Left lung (tissue), 10 donors: ENCODE measurements around the gene ENG. TPM values are rescaled to one million over a fixed set of nuclear protein-coding genes. Genes with fewer than 3 reads are reported as not detected.
A peak's percentile ranks its signal among the peaks of the same experiment; 100 is the strongest.

Source experiments
- ATAC-seq: fragments of 200-7000 bp; cut with Tn5 transposase; one replicate; pipeline ENCODE4 v1.9.1; 2020; ENCODE audit warnings: moderate library complexity
- DNase-seq, 4 donors: peaks; one replicate each; pipeline ENCODE4 v3.0.0-alpha.2; 2013 to 2020
- H3K27ac ChIP-seq, 2 donors: fragments of 200-600 bp; sonication (generic) in 1 of 2; one replicate each; pipeline versions ENCODE4 v1.5.0 to v1.8.0; 2020 to 2021
- H3K27me3 ChIP-seq, 2 donors: fragments of 200-600 bp; sonication (generic) in 1 of 2; one replicate each; pipeline versions ENCODE4 v1.5.0 to v1.8.0; 2020 to 2021
- H3K36me3 ChIP-seq, 2 donors: fragments of 200-600 bp; sonication (generic) in 1 of 2; one replicate each; pipeline versions ENCODE4 v1.5.0 to v1.8.0; 2020 to 2021
- H3K4me1 ChIP-seq, 2 donors: fragments of 200-600 bp; one replicate each; pipeline ENCODE4 v1.8.0; 2021
- H3K4me3 ChIP-seq, 2 donors: fragments of 200-600 bp; sonication (generic) in 1 of 2; one replicate each; pipeline versions ENCODE4 v1.5.0 to v1.8.0; 2020 to 2021; ENCODE audit warnings: mild to moderate bottlenecking in 1 of 2
- H3K9me3 ChIP-seq, 2 donors: fragments of 200-600 bp; sonication (generic) in 1 of 2; one replicate each; pipeline versions ENCODE4 v1.5.0 to v1.8.0; 2020 to 2021
- intact Hi-C, 2 donors: fragments of 100-400 bp; cut with DNase I; formaldehyde crosslinking; loops; one replicate each; pipeline versions ENCODE4 v1.11.2 to v1.14.2; 2022
- polyA plus RNA-seq, 6 donors: library from polyadenylated mRNA; unstranded; fragments of 120-200 nt; gene quantifications; one replicate each; pipeline ENCODE4 v1.2.1, GENCODE V29; 2013; ENCODE audit not compliant: insufficient read length in 6 of 6
- total RNA-seq, 2 donors: library from RNA; stranded (reverse); fragmentation: NEBNext Ultra II Directional; extraction: Animal tissue kit (Norgen Biotek cat#: 25700); gene quantifications; one replicate each; pipeline ENCODE4 v1.2.1, GENCODE V29; 2021
- TF ChIP-seq, protein P1 (sequence below), 2 donors: fragments of 200-600 bp; sonication (generic) in 1 of 2; IDR thresholded peaks; one replicate each; pipeline versions ENCODE4 v1.5.0 to v1.8.0; 2021; ENCODE audit warnings: antibody characterized with exemption in 2 of 2
- donor health status: DM: no; HTN: yes; CAD: no.
- donor health status: DM: no; HTN: no; CAD: no.

The ENG gene
- total and polyA plus RNA-seq, 8 donors: 71.8 to 354 (median 93.6) TPM

DNA sequence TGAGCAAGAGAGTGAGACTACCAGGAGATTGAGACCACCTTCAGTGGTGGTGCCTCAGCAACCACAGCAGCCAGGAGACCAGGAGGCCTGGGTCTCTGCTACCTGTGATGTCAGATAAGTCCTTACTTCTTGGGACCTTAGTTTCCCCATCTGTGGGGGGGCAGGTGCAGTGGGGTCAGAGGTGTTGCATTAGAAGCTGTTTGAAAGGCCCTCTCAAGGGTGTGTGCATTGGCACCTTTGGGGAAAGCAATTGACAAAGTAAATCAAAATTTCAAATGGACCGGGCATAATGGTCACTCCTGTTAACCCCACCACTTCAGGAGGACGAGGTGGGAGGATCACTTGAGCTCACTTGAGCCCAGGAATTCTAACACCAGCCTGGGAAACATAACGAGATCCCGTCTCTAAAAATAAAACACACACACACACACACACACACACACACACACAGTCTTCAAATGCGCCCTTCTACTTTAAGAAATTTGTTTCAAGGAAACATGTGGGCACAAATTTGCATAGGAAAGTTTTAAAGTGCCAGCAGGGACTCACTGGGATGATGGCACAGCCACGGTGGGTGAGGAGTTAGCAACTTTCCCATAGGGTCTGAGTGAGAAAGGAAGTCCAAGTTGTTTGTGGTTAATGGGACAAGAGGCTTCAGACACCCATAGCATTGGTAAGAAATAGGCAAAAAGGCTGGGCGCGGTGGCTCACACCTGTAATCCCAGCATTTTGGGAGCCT, 24.4 kb upstream of the ENG start:
- ATAC-seq (peak; percentile 0), DNase-seq (no peak)
- Histone ChIP-seq H3K36me3 (no peaks in the 10 kb centered on the region), H3K27me3 (peaks cover 0 to 13% of the 10 kb centered on the region in 2 donors), H3K27ac (peak overlapping the region; percentile 13 to 70), H3K4me3 (no peak overlapping the region), H3K9me3 (no peaks in the 10 kb centered on the region), H3K4me1 (peaks cover 24 to 48% of the 10 kb centered on the region in 2 donors)
- TF ChIP-seq, protein P1, sequence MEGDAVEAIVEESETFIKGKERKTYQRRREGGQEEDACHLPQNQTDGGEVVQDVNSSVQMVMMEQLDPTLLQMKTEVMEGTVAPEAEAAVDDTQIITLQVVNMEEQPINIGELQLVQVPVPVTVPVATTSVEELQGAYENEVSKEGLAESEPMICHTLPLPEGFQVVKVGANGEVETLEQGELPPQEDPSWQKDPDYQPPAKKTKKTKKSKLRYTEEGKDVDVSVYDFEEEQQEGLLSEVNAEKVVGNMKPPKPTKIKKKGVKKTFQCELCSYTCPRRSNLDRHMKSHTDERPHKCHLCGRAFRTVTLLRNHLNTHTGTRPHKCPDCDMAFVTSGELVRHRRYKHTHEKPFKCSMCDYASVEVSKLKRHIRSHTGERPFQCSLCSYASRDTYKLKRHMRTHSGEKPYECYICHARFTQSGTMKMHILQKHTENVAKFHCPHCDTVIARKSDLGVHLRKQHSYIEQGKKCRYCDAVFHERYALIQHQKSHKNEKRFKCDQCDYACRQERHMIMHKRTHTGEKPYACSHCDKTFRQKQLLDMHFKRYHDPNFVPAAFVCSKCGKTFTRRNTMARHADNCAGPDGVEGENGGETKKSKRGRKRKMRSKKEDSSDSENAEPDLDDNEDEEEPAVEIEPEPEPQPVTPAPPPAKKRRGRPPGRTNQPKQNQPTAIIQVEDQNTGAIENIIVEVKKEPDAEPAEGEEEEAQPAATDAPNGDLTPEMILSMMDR (IDR thresholded peaks at IDR 0.05): no peak
- intact Hi-C loops: loop anchor here in 1 of 2 donors (10.0 kb wide), 1 partner anchor 84 kb away; no protein-coding TSS in a partner anchor

DNA sequence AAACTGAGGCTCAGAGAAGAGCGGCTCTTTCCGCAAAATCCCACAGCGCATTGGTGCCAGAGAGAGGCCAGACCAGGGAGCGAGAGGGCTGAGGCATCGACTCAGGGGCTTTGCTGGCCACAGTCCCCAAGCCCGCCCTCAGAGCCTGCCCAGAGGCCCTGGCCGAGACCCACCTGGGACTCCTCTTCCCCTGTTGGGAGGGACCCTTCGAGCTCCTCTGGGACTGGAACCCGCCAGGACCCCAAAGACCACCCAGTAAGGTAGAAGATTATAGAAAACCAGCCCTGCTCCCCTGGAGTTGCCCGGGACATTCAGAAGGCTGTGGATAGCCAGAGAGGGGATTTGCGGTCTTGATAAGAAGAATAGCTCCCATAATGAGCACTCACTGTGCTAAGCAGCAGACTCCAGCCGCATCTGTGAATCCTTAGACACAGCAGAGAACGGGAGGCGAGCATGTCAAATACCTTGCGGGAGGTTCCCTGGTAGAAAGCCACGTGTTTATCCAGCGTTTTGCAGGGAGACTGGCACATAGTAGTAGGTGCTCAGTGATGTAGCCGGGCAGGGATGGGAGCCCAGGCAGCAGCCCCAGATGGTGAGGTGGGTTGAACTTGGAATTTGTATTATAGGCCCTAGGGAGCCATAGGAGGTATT, 23.7 kb upstream of the ENG start:
- Histone ChIP-seq H3K4me1 (peaks cover 27 to 55% of the 10 kb centered on the region in 2 donors), H3K27ac (peak overlapping the region; percentile 70 to 75), H3K36me3 (peaks cover 0 to 2% of the 10 kb centered on the region in 2 donors), H3K27me3 (peaks cover 0 to 13% of the 10 kb centered on the region in 2 donors), H3K9me3 (no peaks in the 10 kb centered on the region), H3K4me3 (peak overlapping the region; percentile 40 to 46)
- no peak for DNase-seq
- peak; percentile 0 for ATAC-seq
- intact Hi-C loops: loop anchor here in 1 of 2 donors (10.0 kb wide), 1 partner anchor 83 kb away; no protein-coding TSS in a partner anchor
- TF ChIP-seq, protein P1 (IDR thresholded peaks at IDR 0.05): no peak

GRCh38 chr9:127877566-127877998, 23.1 kb upstream of the ENG start, which contains the start of gene AK1:
AK1 (minus strand) TSS chr9:127877675; CDS start chr9:127874617, 3,058 bp downstream.
- TF ChIP-seq, protein P1 (IDR thresholded peaks at IDR 0.05): no peak
- Histone ChIP-seq H3K4me1 (peaks cover 27 to 58% of the 10 kb centered on the region in 2 donors), H3K27ac (peak within 1 kb of the TSS; percentile 70 to 75), H3K9me3 (no peaks in the 10 kb centered on the region), H3K27me3 (peaks cover 0 to 13% of the 10 kb centered on the region in 2 donors), H3K36me3 (peaks cover 0 to 8% of the 10 kb centered on the region in 2 donors), H3K4me3 (peak within 1 kb of the TSS; percentile 40 to 46)
- DNase-seq (peak; percentile 63 to 93 (median 80)), ATAC-seq (peak; percentile 66)
- intact Hi-C loops: loop anchor here in 1 of 2 donors (10.0 kb wide), 1 partner anchor 83 kb away; no protein-coding TSS in a partner anchor

DNA sequence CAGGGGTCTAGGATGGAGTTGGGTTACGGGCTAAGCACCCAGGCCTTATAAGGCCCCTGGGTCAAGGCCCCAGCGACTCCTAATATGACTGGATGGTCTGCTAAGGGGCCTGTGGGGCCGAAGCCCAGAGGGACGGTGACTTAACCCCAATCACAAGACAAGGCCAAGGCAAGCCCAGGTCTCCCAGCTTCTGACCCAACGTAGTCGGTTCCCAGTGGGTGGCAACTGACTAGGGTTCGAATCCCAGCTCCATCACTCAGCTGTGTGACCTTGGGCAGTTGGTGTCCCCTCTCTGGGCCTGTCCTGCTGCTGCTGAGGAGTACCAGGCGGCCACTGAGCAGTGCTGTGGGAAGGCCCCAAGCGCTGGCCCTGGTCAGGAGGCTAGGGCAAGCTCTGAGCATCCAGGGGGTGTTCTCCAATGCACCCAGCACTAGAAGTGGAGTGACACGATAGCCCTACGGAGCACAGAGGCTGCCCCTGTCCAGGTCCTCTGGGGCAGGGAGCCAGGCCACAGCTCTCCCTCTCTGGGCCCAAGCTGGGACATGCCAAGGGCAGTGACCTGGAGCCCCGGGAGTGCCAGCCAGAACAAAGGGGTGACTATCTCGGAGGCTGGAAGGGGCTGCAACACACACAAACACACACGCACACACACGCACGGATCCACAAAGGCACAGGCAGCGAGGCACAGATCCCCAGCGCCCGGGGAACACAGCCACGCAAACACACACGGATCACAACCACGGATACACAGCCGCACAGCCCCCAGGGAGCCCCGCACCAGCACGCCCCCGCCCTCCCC, 22.5 kb upstream of the ENG start:
- ATAC-seq: peak; percentile 20
- intact Hi-C loops: loop anchor here in 1 of 2 donors (10.0 kb wide), 1 partner anchor 82 kb away; no protein-coding TSS in a partner anchor

More for the DNA sequence above, 22.5 kb upstream of the ENG start:
- Histone ChIP-seq H3K27ac (peak overlapping the region; percentile 70 to 75), H3K4me1 (peaks cover 27 to 56% of the 10 kb centered on the region in 2 donors), H3K4me3 (peak overlapping the region; percentile 40 to 46), H3K36me3 (peaks cover 0 to 14% of the 10 kb centered on the region in 2 donors), H3K9me3 (no peaks in the 10 kb centered on the region), H3K27me3 (peaks cover 0 to 13% of the 10 kb centered on the region in 2 donors)
- no peak for DNase-seq
- TF ChIP-seq, protein P1 (IDR thresholded peaks at IDR 0.05): no peak
